SKM-1 treated with dmso at 0.1 percent for 144 hours (cell line): ENCODE results near the gene FAM180A.
"Not testable (repeated sequence)": the region's sequence is repeated elsewhere in the genome, so short reads cannot be mapped to it uniquely, and the experiment has no call there.

Experiments used
- DNase-seq: peaks from one replicate; lab custom pipeline; 2025; ENCODE audit not compliant: unreplicated experiment; lab: John Stamatoyannopoulos, UW

The FAM180A gene

GRCh38 chr7:135742371-135742770 is 6.2 kb downstream of the FAM180A start:
- no peak for DNase-seq

GRCh38 chr7:135741905-135742304 is 6.7 kb downstream of the FAM180A start:
- no peak for DNase-seq

GRCh38 chr7:135740889-135741288 is 7.7 kb downstream of the FAM180A start:
- no peak for DNase-seq

GRCh38 chr7:135737306-135737647 is 11.3 kb downstream of the FAM180A start:
- not testable (repeated sequence) for DNase-seq

- no peak for DNase-seq
These were observed 11.9 kb downstream of the FAM180A start for GRCh38 chr7:135736586-135737305.

GRCh38 chr7:135734343-135734689 is 14.3 kb downstream of the FAM180A start:
- no peak for DNase-seq

GRCh38 chr7:135733603-135734342 is 14.8 kb downstream of the FAM180A start:
- no peak for DNase-seq

- DNase-seq = no peak
These were observed 17.5 kb downstream of the FAM180A start for GRCh38 chr7:135731131-135731530.

GRCh38 chr7:135729230-135729629 is 19.4 kb downstream of the FAM180A start:
- no peak for DNase-seq

GRCh38 chr7:135728136-135728669 is 20.4 kb downstream of the FAM180A start, which contains the start of gene SLC13A4:
Gene SLC13A4, minus strand, starts transcription at chr7:135728186. Its CDS starts 690 bp downstream, at chr7:135727496.
- no peak for DNase-seq

GRCh38 chr7:135726911-135727673 is 21.5 kb downstream of the FAM180A start:
- no peak for DNase-seq

- DNase-seq = no peak
These were observed 22.3 kb downstream of the FAM180A start for GRCh38 chr7:135726276-135726788.

GRCh38 chr7:135723411-135723810 is 25.2 kb downstream of the FAM180A start:
- DNase-seq = no peak

- no peak for DNase-seq
These were observed 27.3 kb downstream of the FAM180A start for GRCh38 chr7:135721198-135721820.

GRCh38 chr7:135719688-135720087 is 28.9 kb downstream of the FAM180A start:
- no peak for DNase-seq

- DNase-seq = no peak
These were observed 29.7 kb downstream of the FAM180A start for GRCh38 chr7:135718794-135719437.

GRCh38 chr7:135718219-135718618 is 30.4 kb downstream of the FAM180A start:
- DNase-seq = no peak

- DNase-seq = no peak
These were observed 30.9 kb downstream of the FAM180A start for GRCh38 chr7:135717693-135718092.

- no peak for DNase-seq
These were observed 31.9 kb downstream of the FAM180A start for GRCh38 chr7:135716677-135717238.

GRCh38 chr7:135715673-135716072 is 32.9 kb downstream of the FAM180A start:
- DNase-seq = no peak
